Left ventricle myocardium superior (tissue), 1 donor: Measurements from ENCODE around the gene TRAK2. TPM values are rescaled to one million over a fixed set of nuclear protein-coding genes. Genes with fewer than 3 reads are reported as not detected.
"Not testable (repeated sequence)": the region's sequence is repeated elsewhere in the genome, so short reads cannot be mapped to it uniquely, and the experiment has no call there.

Experiments
- ATAC-seq: fragments of 200-7000 bp; cut with Tn5 transposase; one replicate; pipeline ENCODE4 v1.9.1; 2020; ENCODE audit warnings: mild to moderate bottlenecking, moderate library complexity
- DNase-seq: peaks from one replicate; pipeline ENCODE4 v3.0.0-alpha.2; 2020
- intact Hi-C: fragments of 100-400 bp; cut with micrococcal nuclease; formaldehyde crosslinking; loops from one replicate; pipeline ENCODE4 v1.11.0; 2022
- long read RNA-seq: library from polyadenylated mRNA; unstranded; transcript quantifications from one replicate; pipeline ENCODE4 v2.0.0, GENCODE V29; 2021
- total RNA-seq: library from RNA; stranded (reverse); fragmentation: NEBNext Ultra II Directional; extraction: Animal tissue kit (Norgen Biotek cat#: 25700); gene quantifications from one replicate; pipeline ENCODE4 v1.2.1, GENCODE V29; 2021
- donor health status: DM: no; HTN: yes; CAD: no; lungs with severe emphysema.

Gene TRAK2
- total RNA-seq = 202 TPM
- long read RNA-seq, full-length matches to known transcripts = 37 of 110 reads
- long read RNA-seq, partial matches to known transcripts = 36 of 110 reads
- long read RNA-seq, other reads (novel, unspliced or antisense) = 37 of 110 reads

DNA sequence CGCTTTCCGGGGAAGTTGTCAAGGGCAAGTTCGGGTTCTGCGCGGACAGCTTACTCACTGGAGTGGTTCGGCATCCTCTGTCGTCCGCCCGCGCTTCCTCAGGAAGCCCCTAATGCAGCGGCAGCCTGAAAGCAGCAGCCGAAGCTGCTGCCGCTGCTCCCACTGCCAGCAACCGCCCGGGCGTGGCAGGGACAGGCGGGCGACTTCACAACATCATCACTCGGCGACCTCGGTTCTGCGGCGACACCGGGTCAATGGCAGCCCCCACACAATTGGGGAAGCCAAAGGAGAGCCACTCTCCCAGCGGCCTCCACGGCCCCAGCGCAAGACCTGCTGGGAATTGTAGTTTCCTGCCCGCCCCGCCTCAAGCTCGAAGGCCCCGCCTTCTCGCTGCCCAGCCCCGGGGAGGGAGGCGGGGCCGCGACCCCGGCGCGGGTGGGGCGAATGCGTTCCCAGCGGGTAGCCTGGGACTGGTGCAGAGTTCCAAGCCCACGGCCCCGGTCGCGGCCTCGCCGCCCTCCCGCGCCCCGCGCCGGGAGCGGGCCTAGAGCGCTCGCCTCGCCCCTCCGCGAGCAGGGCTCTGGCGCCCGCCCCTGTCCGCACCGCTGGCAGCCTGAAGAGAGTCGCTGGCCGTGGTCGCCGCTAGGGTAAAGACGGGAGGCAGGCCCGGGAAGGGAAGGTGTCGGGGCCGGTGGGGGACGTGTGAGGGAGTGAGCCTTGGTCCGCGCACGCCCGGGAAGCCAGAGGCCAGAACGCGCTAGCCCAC lies at the start of gene TRAK2, which contains the start of gene STRADB:
TSS of gene TRAK2 (minus strand) at position 167 of the 766 bp plus-strand sequence. CDS start 30,951 bp downstream, outside the sequence.
TSS of gene STRADB (plus strand) at position 449 of the 766 bp plus-strand sequence. CDS start 3,101 bp downstream, outside the sequence.
- DNase-seq (peak; percentile 97), ATAC-seq (peak; percentile 97)
- intact Hi-C loops = loop anchor here (10.0 kb wide), 1 partner anchor 57 kb away; no protein-coding TSS in a partner anchor

DNA sequence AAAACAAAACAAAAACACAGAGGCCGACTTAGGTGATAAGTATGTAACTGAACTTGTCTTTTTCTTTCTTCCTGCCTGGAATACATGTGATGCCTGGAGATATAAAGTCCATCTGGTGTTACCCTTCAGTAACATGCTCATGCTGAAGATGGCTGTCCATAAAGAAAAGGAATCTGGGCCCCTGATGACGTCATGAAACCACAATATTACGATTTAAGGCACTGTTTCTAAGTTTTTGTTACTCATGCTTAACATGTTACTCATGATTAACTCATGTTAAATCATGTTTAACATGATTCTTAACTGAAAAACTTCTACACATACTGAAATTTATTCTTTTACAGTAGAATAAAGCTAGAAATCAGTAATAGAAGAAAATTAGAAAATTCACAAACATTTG lies 49.3 kb upstream of the TRAK2 start:
- intact Hi-C loops = no loop called here
- no peak for ATAC-seq

DNA sequence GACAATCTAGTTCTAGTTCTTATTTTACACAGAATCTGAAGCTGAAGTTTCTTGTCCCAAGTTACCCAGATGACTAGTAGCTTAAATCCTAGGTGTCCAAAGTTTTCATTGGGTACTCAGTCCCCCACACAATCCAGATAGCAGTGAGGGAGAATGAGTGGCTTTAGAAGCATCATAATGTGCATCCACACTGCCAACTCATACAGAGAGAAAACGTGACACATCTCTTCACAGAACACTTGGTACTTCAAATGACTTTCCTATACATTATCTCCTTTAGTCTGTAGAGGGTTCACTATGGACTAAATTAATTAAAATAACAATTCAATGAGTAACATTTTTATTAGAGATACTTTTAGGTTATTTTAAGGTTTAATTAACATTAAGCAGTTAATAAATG lies 45.5 kb upstream of the TRAK2 start:
- intact Hi-C loops = no loop called here
- ATAC-seq = no peak
- DNase-seq = no peak

More for the DNA sequence above, 49.3 kb upstream of the TRAK2 start:
- no peak for DNase-seq

GRCh38 chr2:201490291-201490690 lies 39.0 kb upstream of the TRAK2 start:
- no peak for DNase-seq
- intact Hi-C loops = no loop called here
- peak; percentile 74 for ATAC-seq

DNA sequence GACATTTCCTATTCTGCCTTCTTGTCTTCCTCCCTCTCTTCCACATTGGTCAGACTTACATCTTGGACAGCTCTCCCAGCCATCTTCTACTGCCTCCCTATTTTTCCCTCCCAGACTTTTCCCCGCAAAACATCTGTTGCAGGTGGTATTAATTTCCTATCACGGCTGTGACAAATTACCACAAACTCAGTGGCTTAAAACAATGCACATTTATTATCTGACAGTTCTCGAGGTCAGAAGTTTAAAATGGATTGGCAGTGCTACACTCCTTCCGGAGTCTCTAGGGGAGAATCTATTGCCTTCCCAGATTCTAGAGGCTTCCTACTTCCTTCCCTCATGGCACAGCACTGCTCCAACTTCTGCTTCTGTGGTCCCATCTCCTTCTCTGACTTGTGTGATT lies 33.5 kb upstream of the TRAK2 start:
- DNase-seq (no peak), ATAC-seq (no peak)
- intact Hi-C loops = no loop called here

DNA sequence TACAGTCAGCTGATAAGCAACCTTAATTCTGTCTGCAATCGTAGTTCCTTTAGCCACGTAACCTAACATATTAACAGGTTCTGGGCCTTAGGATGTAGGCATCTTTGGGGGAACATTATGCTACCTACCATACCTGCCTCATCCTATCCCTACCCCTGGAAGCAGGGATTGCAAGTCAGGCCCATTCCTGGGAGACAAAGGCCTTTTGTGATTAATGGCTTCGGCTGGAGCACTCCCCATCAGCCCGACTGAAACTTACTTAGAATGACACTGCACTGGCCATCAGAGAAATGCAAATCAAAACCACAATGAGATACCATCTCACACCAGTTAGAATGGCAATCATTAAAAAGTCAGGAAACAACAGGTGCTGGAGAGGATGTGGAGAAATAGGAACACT lies 32.5 kb upstream of the TRAK2 start:
- ATAC-seq, DNase-seq, intact Hi-C loops: not testable (repeated sequence)

DNA sequence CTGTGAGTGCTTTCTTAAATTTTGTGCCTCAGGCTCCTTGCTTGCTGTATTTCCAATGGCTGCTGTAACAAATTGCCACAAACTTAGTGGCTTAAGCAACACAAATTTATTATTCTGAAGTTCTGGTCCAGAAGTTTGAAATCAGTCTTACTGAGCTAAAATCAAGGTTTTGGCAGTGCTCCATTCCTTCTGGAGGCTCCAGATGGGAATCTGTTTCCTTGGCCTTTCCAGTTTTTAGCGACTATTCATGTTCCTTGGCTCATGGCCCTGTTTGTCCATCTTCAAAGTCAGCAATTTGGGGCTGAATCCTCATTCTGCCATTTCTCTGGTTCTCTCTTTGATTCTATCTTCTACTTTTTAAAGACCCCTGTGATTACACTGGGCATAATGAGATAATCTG lies 32.1 kb upstream of the TRAK2 start:
- ATAC-seq = peak; percentile 48
- intact Hi-C loops = no loop called here
- no peak for DNase-seq

DNA sequence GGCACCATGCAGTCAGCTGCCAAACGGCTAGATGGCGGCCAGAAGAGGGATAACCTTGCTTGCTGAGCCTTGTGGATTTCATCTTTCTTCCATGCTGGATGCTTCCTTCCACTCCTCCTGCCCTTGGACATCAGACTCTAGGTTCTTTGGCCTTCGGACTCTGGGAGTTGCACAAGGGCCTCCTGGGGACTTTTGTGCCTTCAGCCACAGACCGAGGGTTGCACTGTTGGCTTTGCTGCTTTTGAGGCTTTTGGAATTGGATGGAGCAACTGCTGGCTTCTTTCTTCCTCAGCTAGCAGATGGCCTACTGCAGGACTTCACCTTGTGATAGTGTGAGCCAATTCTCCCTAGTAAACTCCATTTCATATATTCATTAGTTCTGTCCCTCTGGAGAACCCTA lies 31.3 kb upstream of the TRAK2 start:
- intact Hi-C loops = no loop called here
- DNase-seq (no peak), ATAC-seq (peak; percentile 55)

DNA sequence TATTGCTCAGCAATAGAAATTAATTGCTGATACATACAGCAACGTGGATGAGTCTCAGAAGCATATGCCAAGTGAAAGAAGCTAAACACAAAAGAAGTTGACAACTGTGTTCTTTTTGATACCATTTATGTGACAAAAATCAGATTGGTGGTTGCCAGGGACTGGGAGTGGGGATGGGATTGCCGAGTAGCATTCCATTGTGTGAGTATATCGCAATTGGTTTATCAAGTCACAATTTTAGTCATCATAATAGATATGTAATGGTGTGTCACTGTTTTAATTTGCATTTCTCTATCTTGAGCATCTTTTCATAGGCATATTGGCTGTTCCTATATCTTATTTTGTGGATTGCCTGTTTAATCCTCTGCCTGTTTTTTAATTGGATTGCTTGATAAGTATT lies 21.2 kb upstream of the TRAK2 start:
- DNase-seq (no peak), ATAC-seq (no peak)
- intact Hi-C loops = no loop called here

DNA sequence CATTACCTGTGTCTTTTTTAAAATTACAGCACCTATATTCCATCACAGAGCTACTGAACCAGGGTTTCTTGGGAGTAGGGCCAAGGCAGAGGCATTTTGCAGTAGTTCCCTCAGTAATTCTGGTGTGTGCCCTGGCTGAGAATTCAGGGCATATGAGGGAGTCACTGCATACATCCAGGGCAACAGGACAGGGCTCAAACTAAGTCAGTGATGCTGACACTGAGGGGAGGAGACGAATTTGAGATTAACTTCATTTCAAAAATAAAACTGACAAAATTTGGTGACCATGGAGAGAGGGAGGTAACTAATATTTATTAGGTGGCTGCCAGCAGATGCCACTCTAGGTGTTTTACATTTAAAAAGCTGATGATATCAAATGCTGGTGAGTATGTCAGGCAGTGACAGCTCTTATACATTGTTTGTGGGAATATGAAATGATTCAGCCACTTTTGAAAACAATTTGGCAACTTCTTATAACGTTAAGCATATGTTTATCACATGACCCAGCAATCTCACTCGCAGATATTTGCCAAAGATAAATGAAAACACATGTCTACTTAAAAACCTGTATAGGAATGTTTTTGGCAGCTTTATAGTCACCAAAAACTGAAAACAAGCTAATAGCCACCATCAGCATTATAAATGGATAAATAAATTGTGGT lies 20.6 kb upstream of the TRAK2 start:
- no peak for ATAC-seq
- DNase-seq = no peak
- intact Hi-C loops = no loop called here

DNA sequence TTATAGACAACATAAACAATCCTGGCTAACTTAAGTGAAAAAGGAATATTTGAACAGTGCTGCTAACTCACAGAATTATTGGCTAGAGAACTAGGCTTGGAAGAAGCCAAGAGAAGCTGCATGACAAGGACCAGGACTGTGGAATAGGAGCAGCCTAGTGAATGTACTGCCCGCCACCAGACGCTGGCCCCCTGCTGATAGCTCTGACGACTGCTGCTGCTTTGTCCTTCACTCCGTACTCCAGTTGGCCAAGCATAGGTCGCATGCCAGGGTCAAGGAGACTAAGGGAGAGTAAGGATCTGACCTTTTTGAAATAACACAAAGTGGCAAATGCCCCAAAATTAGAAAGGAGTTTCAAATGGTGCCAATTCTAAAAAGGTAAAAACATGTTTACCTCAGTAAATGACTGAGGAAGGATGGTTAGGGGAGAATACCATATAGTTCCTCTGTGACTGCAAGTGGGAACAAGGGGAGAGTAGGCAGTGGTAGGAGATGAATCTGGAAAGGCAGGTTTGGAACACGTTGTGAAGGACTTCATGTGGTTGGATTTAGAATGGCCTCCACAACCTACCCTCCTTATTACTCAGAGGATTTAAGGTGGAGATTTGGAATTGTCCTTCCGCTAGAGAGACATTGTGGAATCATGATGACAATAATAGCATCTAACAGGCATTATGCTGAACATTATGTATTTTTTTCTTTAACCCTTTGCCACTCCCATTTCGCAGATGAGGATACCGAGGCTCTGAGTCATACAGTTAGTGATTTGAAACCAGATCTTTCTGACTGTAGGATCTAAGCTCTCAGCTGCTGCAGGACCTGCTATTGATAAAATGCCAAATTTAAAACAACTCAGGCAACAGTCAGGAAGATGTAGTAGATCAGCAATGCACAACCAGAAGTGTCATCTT lies 19.8 kb upstream of the TRAK2 start:
- intact Hi-C loops = no loop called here
- DNase-seq (peak; percentile 39), ATAC-seq (peak; percentile 85)

GRCh38 chr2:201467666-201468065 lies 16.4 kb upstream of the TRAK2 start:
- intact Hi-C loops = no loop called here
- no peak for ATAC-seq
- DNase-seq = no peak

- ATAC-seq (peak; percentile 78), DNase-seq (no peak)
- intact Hi-C loops = no loop called here
Measured at GRCh38 chr2:201466050-201466675, 14.9 kb upstream of the TRAK2 start.

- intact Hi-C loops = no loop called here
- ATAC-seq (peak; percentile 74), DNase-seq (peak; percentile 50)
Measured at GRCh38 chr2:201465524-201465971, 14.3 kb upstream of the TRAK2 start.

DNA sequence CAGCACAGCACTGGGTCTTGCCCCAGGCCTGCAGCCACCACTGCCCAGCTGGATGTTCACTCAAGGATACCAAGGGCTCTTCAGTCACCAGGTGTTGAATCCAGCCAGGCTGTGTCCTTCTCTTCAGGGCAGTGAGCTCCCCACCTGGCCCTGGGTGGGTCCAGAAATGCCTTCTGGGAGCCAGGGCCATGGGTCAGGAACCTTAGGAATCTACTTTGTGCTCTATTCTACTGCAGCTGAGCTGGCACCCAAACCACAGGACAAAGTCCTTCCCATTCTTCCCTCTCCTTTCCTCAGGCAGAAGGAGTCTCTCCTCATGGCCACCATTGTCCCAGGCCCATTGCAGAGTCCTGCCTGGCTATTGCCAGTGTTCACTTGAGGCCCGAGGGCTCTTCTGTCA lies 13.3 kb upstream of the TRAK2 start:
- intact Hi-C loops = no loop called here
- DNase-seq (no peak), ATAC-seq (no peak)

DNA sequence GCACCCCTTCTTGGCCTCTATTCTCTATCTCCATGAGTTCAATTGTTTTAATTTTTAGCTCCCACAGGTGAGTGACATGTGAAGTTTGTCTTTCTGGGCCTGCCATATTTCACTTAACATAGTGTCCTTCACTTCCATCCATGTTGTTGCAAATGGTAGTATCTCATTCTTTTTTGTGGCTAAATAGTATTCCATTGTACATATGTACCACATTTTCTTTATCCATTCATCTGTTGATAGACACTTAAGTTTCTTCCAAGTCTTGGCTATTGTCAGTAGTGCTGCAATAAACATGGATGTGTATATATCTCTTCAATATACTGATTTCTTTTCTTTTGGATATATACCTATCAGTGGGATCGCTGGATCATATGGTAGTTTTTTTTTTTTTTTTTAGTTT lies 9.3 kb upstream of the TRAK2 start:
- DNase-seq (no peak), ATAC-seq (no peak)
- intact Hi-C loops = no loop called here

- intact Hi-C loops = loop anchor here (10.0 kb wide), 1 partner anchor 64 kb away; no protein-coding TSS in a partner anchor
- no peak for ATAC-seq
Measured at GRCh38 chr2:201458381-201458780, 7.1 kb upstream of the TRAK2 start.

DNA sequence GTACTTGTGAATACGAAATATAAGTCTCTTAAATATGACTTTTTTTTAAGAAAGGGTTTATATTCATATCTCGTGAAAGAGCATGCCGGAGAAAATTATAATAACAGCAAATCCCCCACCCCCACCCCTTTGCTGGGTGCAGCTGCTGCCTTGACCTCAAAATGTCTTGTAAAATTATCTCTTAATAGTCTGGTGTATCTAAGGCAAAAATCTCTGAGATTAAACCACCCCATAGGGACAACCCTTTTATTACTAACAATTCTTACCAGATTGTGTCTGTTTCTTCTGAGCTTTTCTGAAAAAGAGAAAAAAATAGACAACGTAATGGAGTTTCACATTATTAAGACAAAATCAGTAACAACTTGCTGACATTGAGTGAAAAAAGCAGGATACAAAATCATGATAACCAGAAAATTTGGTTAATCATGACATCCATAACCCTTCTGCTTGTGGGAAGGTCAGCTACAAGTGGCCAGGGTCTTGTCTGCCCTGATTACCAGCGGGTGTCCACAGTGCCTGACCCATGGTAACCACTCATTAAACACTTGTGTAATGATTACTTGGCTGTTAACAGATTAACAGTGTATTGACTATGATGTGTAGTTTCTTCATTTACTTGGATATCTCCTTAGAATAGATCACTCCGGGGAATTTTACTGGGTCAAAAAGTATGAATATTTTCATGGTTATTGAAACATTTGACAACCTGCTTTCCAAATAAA lies 1.8 kb upstream of the TRAK2 start:
- ATAC-seq = no peak
- intact Hi-C loops = loop anchor here (10.0 kb wide), 1 partner anchor 58 kb away; no protein-coding TSS in a partner anchor
- no peak for DNase-seq

More at GRCh38 chr2:201458381-201458780, 7.1 kb upstream of the TRAK2 start:
- no peak for DNase-seq
